HG02763 (cell line): ENCODE measurements around the gene ATP8B3.

Experiments used
- ATAC-seq: cut with Tn5 transposase; IDR thresholded peaks from one replicate; pipeline ENCODE4 v1.9.1; 2021; ENCODE audit warnings: mild to moderate bottlenecking, moderate library complexity; ENCODE audit not compliant: unreplicated experiment

ATP8B3 gene

DNA sequence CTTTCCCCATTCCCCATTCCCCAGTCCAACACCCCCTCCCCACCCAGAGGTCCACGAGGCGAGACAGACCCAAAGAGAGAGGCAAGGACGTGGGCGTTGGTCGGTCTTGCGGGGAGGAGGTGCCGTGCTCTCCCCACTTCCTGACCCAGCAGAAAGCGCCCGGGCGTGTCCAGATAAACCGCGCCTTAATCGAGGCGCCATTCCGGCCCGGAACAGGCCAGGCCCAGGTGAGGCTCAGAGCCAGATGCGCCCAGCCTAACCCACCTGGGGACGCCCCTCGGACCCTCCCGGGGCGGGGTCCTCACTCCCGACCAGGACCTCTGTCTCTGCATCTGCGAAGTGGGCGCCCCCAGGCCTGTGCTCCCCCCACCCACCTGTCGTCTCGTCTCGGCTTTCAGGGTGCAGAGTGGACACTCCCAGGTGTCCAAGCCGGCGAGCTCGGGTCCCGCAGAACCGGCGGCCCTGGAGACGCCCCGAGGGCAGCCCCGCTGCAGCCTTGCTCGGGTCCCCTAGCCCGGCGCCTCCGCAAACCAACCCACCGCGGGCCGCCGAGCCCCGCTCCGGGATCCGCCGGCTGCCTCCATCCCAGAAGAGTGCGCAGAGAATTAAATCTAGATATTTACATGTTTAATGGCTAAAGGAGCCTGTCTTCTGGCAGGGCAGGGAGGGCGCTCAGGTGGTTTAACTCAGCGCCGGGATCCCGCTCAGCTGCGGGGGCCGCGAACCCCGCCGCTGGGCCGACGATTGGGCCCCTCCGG is 63.8 kb downstream of the ATP8B3 start:
- no peak for ATAC-seq

- no peak for ATAC-seq
Measured at GRCh38 chr19:1747285-1748114, 64.6 kb downstream of the ATP8B3 start.

- no peak for ATAC-seq
Measured at GRCh38 chr19:1746401-1747284, 65.4 kb downstream of the ATP8B3 start.

DNA sequence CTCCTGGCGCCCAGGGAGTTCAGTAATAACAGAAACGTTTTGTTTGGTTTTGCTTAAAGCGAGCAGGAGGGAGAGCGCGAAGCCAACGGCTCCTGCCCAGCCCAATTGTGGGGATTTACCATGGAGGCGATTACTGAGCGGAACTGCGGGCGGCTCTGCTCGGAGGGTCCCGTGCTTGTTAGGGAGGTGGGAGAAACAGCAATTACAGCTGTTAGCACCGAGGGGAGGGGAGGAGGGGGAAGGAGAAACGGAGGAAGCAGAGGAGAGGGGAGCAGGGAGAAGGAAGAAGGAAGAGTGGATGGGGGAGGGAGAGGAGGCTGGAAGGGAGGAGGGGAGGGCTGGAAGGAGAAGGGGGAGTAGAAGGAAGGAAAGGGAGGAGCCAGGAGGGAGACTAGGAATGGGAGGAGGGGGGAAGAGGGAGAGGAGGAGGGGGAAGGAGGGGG is 66.5 kb downstream of the ATP8B3 start:
- ATAC-seq, result no peak

DNA sequence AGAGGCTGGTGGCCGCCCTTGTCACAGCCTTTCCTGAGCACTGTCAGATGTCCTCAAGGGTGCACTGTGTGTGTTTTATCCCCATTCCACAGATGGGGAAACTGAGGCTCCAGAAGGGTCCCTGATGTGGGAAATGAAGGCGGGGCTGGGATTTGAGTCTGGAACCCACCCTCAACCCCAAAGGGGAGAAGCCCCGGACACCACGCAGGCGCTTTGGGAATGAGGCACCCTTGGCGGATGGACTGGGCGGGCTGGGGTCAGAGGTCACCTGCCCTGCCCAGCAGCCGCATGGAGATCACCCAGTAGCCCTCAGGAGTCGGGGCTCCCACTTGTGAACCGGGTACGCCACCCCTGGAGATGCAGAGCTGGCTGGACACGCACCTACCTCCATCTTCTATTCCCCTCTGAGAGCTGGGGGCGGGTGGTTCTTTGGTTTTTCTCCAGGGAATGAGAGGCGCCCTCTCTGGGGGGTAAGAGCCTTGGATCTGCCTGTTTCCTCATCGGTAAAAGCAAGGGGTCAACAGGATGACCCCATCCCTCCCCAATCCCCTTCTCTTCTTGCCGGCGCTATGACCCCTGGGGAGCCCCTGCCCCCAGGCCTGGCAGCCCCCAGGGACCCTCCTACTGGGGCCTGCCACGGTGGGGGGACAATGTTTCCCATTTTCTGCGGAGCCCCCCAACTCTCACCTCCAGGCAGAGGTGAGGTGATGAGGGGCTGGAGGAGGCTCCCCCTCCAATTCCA is 67.1 kb downstream of the ATP8B3 start:
- no peak for ATAC-seq

DNA sequence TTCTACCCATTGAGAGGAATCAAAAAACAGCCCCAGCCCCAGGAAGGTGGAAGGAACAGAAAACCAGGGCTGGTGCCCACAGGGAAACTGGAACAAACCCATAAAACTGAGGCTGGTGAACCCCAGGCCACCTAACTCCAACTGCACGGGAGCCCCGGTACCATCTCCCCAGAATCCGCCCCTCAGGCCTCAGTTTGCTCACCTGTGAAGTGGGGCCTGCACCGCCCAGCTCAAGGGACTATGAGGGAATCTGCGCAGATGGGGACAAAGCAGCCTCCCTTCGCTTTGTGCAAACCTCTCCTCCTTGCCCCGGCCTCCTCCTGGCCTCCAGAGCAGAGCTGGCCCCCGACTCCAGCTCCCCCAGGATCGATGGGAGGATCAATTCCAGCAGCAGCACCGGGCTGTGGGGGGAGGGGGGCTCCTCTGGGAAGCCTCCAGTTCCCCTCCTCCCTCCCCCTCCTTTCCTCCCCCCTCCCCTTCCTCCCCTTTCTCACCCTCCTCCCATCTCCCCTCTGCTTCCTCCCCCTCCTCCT is 67.9 kb downstream of the ATP8B3 start:
- ATAC-seq, result no peak

DNA sequence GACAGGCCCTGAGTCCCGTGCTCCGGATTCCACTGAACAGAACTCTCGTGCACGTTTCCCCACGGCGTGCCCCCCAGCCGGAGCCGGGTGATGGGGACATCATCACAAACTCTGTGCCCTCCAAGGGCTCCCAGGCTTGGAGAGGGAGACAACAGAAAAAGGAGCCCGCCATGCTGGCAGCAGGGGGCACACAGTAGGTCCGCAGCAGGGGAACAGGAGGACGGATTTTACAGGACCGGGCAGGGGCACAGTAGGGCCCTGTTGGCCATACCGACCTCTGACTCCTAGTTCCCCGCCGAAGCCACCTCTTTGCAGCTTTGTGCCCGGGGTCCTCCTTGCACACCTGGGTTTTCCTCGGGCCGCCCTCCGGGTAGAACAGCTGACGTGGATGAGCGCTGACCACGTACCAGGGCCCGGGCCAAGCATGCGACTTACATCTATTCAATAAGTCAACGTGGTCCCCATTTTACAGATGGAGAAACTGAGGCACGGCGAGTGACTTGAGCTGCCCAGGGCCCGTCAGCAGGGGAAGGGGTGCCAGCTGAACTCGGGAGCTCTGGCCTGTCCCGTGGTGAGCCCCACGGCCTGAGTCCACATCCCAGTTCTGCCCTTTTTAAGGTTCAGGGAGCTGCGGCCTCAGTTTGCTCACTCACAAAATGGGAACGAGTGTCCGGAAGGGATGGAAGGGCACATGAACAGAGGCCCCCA is 68.9 kb downstream of the ATP8B3 start:
- no peak for ATAC-seq

DNA sequence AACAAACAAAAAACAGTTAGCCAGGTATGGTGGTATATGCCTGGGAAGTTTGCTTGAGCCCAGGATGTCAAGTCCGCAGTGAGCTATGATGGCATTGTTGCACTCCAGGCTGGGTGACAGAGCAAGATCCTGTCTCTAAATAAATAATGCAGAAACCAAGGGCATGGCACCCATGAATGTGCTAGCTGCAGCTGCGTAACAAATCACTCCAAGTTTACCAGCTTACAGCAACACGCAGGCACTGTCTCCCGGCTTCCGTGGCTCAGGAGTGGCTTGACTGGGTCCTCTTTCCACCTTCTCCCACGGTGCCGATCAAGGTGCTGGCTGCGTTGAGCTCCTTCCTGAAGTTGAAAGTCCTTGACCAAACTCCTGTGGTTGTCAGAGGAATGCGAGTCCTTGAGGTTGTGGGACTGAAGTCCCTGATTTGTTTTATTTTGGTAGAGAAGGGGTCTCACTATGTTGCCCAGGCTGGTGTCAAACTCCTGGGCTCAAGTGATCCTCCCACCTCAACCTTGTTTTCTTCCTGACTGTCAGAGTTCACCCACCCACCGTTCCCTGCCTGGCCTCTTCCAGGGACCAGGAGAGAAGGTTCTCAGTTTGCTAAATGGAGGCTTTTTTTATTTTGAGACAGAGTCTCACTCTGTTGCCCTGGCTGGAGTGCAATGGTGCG is 72.0 kb downstream of the ATP8B3 start:
- ATAC-seq, result no peak

DNA sequence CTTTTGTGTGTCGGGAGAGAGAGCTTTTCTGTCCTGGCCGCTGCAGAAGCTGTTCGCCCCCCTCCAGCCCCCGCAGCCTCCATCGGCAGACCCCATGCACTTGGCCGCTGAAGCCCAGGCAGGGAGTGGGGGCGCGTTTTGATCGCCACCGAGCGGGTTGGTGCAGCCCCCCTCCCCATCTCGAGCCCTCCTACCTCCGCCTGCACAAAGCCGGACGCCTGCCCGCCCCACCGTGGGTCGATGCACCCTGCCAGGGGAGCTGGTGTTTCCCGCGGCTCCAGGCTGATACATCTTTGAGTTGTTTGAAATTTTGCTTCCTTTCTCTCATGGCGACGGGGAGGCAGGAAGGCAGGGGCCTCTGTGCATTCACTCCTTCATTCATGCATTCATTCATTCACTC is 75.1 kb downstream of the ATP8B3 start:
- no peak for ATAC-seq

- ATAC-seq, result no peak
Measured at GRCh38 chr19:1736280-1736679, 75.8 kb downstream of the ATP8B3 start.

- no peak for ATAC-seq
Measured at GRCh38 chr19:1734321-1734966, 77.6 kb downstream of the ATP8B3 start.
